Liver (tissue), 3 donors: ENCODE data around the gene RHNO1.

Experiments
- EGR1 ChIP-seq, 2 donors: IDR thresholded peaks; 2 replicates each; pipeline ENCODE4 v1.6.1; 2016 to 2018; ENCODE audit warnings: antibody characterized with exemption in 2 of 2, low read depth in 2 of 2
- FOXA1 ChIP-seq: IDR thresholded peaks from 2 replicates; pipeline ENCODE4 v1.6.1; 2016; ENCODE audit warnings: antibody characterized with exemption
- JUND ChIP-seq, 2 donors: IDR thresholded peaks; 2 replicates each; pipeline ENCODE4 v1.6.1; 2016; ENCODE audit warnings: antibody characterized with exemption in 2 of 2
- SP1 ChIP-seq: IDR thresholded peaks from 2 replicates; pipeline ENCODE4 v1.6.1; 2018; ENCODE audit warnings: antibody characterized with exemption, mild to moderate bottlenecking
- TAF1 ChIP-seq: conservative IDR thresholded peaks from 2 replicates; pipeline ENCODE4 v1.6.1; 2016; ENCODE audit warnings: antibody characterized with exemption, mild to moderate bottlenecking
- YY1 ChIP-seq: IDR thresholded peaks from 2 replicates; pipeline ENCODE4 v1.6.1; 2016; ENCODE audit warnings: antibody characterized with exemption, mild to moderate bottlenecking
- TF ChIP-seq, protein P1 (sequence below): fragments of 150-350 bp; IDR thresholded peaks from 2 replicates; pipeline ENCODE4 v1.5.1; 2017; ENCODE audit warnings: improper control_type of control experiment, low read depth, low read length; ENCODE audit not compliant: missing input control
- TF ChIP-seq, protein P2 (sequence below): IDR thresholded peaks from 2 replicates; pipeline ENCODE4 v1.6.1; 2016; ENCODE audit warnings: antibody characterized with exemption
- TF ChIP-seq, protein P3 (sequence below): IDR thresholded peaks from 2 replicates; pipeline ENCODE4 v1.6.1; 2016; ENCODE audit warnings: antibody characterized with exemption
- TF ChIP-seq, protein P4 (sequence below): IDR thresholded peaks from 2 replicates; pipeline ENCODE4 v1.6.1; 2016; ENCODE audit warnings: antibody characterized with exemption, mild to moderate bottlenecking
- donor health status: healthy.
- donor health status: healthy.

DNA sequence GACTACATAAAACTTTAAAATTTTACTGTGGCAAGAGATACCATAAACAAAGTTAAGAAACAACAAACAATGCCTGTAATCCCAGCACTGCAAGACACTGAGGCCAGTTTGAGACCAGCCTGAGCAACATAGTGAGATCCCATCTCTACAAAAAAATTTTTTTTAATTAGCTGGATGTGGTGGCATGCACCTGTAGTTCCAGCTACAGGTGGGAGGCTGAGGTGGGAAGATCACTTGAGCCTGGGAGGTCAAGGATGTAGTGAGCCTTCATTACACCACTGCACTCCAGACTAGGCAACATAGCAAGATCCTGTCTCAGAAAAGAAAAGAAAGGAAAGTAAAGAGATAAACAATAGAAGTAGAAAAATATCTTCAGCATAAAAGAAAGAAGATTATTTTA is 16.9 kb upstream of the RHNO1 start:
- TF ChIP-seq, protein P1, sequence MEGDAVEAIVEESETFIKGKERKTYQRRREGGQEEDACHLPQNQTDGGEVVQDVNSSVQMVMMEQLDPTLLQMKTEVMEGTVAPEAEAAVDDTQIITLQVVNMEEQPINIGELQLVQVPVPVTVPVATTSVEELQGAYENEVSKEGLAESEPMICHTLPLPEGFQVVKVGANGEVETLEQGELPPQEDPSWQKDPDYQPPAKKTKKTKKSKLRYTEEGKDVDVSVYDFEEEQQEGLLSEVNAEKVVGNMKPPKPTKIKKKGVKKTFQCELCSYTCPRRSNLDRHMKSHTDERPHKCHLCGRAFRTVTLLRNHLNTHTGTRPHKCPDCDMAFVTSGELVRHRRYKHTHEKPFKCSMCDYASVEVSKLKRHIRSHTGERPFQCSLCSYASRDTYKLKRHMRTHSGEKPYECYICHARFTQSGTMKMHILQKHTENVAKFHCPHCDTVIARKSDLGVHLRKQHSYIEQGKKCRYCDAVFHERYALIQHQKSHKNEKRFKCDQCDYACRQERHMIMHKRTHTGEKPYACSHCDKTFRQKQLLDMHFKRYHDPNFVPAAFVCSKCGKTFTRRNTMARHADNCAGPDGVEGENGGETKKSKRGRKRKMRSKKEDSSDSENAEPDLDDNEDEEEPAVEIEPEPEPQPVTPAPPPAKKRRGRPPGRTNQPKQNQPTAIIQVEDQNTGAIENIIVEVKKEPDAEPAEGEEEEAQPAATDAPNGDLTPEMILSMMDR, result no peak
- TF ChIP-seq TAF1 (no peak), FOXA1 (no peak), SP1 (no peak), YY1 (no peak), EGR1 (IDR thresholded peaks at IDR 0.05; ENCODE audit: low read depth in 2 of 2) (no peak), JUND (IDR thresholded peaks at IDR 0.05) (no peak)
- TF ChIP-seq, protein P2, sequence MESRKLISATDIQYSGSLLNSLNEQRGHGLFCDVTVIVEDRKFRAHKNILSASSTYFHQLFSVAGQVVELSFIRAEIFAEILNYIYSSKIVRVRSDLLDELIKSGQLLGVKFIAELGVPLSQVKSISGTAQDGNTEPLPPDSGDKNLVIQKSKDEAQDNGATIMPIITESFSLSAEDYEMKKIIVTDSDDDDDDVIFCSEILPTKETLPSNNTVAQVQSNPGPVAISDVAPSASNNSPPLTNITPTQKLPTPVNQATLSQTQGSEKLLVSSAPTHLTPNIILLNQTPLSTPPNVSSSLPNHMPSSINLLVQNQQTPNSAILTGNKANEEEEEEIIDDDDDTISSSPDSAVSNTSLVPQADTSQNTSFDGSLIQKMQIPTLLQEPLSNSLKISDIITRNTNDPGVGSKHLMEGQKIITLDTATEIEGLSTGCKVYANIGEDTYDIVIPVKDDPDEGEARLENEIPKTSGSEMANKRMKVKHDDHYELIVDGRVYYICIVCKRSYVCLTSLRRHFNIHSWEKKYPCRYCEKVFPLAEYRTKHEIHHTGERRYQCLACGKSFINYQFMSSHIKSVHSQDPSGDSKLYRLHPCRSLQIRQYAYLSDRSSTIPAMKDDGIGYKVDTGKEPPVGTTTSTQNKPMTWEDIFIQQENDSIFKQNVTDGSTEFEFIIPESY, result no peak
- TF ChIP-seq, protein P3, sequence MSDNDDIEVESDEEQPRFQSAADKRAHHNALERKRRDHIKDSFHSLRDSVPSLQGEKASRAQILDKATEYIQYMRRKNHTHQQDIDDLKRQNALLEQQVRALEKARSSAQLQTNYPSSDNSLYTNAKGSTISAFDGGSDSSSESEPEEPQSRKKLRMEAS, result no peak
- TF ChIP-seq, protein P4, sequence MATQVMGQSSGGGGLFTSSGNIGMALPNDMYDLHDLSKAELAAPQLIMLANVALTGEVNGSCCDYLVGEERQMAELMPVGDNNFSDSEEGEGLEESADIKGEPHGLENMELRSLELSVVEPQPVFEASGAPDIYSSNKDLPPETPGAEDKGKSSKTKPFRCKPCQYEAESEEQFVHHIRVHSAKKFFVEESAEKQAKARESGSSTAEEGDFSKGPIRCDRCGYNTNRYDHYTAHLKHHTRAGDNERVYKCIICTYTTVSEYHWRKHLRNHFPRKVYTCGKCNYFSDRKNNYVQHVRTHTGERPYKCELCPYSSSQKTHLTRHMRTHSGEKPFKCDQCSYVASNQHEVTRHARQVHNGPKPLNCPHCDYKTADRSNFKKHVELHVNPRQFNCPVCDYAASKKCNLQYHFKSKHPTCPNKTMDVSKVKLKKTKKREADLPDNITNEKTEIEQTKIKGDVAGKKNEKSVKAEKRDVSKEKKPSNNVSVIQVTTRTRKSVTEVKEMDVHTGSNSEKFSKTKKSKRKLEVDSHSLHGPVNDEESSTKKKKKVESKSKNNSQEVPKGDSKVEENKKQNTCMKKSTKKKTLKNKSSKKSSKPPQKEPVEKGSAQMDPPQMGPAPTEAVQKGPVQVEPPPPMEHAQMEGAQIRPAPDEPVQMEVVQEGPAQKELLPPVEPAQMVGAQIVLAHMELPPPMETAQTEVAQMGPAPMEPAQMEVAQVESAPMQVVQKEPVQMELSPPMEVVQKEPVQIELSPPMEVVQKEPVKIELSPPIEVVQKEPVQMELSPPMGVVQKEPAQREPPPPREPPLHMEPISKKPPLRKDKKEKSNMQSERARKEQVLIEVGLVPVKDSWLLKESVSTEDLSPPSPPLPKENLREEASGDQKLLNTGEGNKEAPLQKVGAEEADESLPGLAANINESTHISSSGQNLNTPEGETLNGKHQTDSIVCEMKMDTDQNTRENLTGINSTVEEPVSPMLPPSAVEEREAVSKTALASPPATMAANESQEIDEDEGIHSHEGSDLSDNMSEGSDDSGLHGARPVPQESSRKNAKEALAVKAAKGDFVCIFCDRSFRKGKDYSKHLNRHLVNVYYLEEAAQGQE, result no peak
